ENCODE data around the gene RNF212B.

GRCh38 chr14:23316300-23316699 lies 78.6 kb downstream of the RNF212B start:
- TF ChIP-seq CTCF (IDR thresholded peaks at IDR 0.05) (no peak), POLR2AphosphoS5 (IDR thresholded peaks at IDR 0.05; ENCODE audit: low read depth, low read length) (no peak), REST (IDR thresholded peaks at IDR 0.05; ENCODE audit: insufficient read depth in 1 of 2, low read depth in 2 of 2, low read length in 1 of 2) (no peak), SIN3A (IDR thresholded peaks at IDR 0.05; ENCODE audit: borderline replicate concordance, insufficient read depth, low read depth, low read length) (no peak), TCF7L2 (IDR thresholded peaks at IDR 0.05; ENCODE audit: low read depth, low read length) (no peak)

Data from Panc1 (cell line).